ENCODE data around the gene B4GAT1.

Gene B4GAT1

GRCh38 chr11:66312549-66313320 is 34.7 kb downstream of the B4GAT1 start:
- Histone ChIP-seq H3K27ac (ENCODE audit: low read length, poor library complexity, severe bottlenecking) (peak overlapping the region; percentile 95), H3K4me1 (ENCODE audit: control insufficient read depth, insufficient read depth, low read depth, low read length) (peaks cover 43% of the 10 kb centered on the region), H3K36me3 (ENCODE audit: control insufficient read depth in 1 of 2, insufficient read depth in 2 of 2, low read depth in 1 of 2, low read length in 2 of 2) (peaks cover 8 to 17% of the 10 kb centered on the region in 2 experiments), H2BK12ac (ENCODE audit: low read length in 2 of 2) (peak overlapping the region; percentile 87 to 96), H3K14ac (ENCODE audit: low read length in 2 of 2) (peak overlapping the region in 1 of 2 experiments; percentile 14), H3K23ac (ENCODE audit: low read length in 2 of 2) (no peak overlapping the region), H3K4me3 (ENCODE audit: insufficient read depth in 1 of 2, low read depth in 1 of 2, low read length in 2 of 2) (peak overlapping the region; percentile 54 to 99), H2BK120ac (ENCODE audit: low read depth, low read length) (peak overlapping the region; percentile 94), H2AFZ (ENCODE audit: low read depth, low read length) (peak overlapping the region; percentile 29), H3K9ac (ENCODE audit: low read length) (peak overlapping the region; percentile 94), H3K27me3 (ENCODE audit: control insufficient read depth in 1 of 2, insufficient read depth in 1 of 2, low read length in 2 of 2) (peaks cover 0 to under 1% of the 10 kb centered on the region in 2 experiments), H2BK5ac (ENCODE audit: low read depth, low read length, poor library complexity, severe bottlenecking) (peak overlapping the region; percentile 48), H3K18ac (ENCODE audit: low read depth in 1 of 2, low read length in 2 of 2) (peak overlapping the region; percentile 98 to 99), H3K9me3 (ENCODE audit: control insufficient read depth, low read length) (no peaks in the 10 kb centered on the region), H3K4ac (ENCODE audit: low read depth in 1 of 2, low read length in 2 of 2) (peak overlapping the region; percentile 79 to 90), H3K4me2 (ENCODE audit: low read length, poor library complexity, severe bottlenecking) (peak overlapping the region; percentile 88), H3K79me1 (replicated peaks; ENCODE audit: low read length, poor library complexity, severe bottlenecking) (peaks cover 5% of the 10 kb centered on the region), H4K91ac (ENCODE audit: low read length) (peak overlapping the region; percentile 96), H4K8ac (ENCODE audit: low read length) (peak overlapping the region; percentile 98), H2AK5ac (ENCODE audit: low read length, severe bottlenecking) (peak overlapping the region; percentile 33), H2BK15ac (ENCODE audit: low read depth, poor library complexity, severe bottlenecking) (no peak overlapping the region)
- WGBS: under 1% methylated on average over 47 of the region's 52 CpGs
- peak; percentile 99 for DNase-seq

- H2BK120ac ChIP-seq (ENCODE audit: low read depth, low read length): peak overlapping the region; percentile 91
- peak; percentile 94 for DNase-seq
- H3K9ac ChIP-seq (ENCODE audit: low read length): peak overlapping the region; percentile 77
- H3K23ac ChIP-seq (ENCODE audit: low read length in 2 of 2): no peak overlapping the region
- peak overlapping the region; percentile 92 for H3K27ac ChIP-seq (ENCODE audit: low read length, poor library complexity, severe bottlenecking)
- H2BK15ac ChIP-seq (ENCODE audit: low read depth, poor library complexity, severe bottlenecking): peak overlapping the region; percentile 87
- H3K79me1 ChIP-seq (replicated peaks; ENCODE audit: low read length, poor library complexity, severe bottlenecking): peaks cover 5% of the 10 kb centered on the region
- H4K91ac ChIP-seq (ENCODE audit: low read length): peak overlapping the region; percentile 89
- peak overlapping the region; percentile 86 to 95 for H3K18ac ChIP-seq (ENCODE audit: low read depth in 1 of 2, low read length in 2 of 2)
- peak overlapping the region; percentile 22 to 78 for H3K4ac ChIP-seq (ENCODE audit: low read depth in 1 of 2, low read length in 2 of 2)
- peak overlapping the region; percentile 29 for H2AFZ ChIP-seq (ENCODE audit: low read depth, low read length)
- peak overlapping the region; percentile 49 to 87 for H2BK12ac ChIP-seq (ENCODE audit: low read length in 2 of 2)
- H3K4me3 ChIP-seq (ENCODE audit: insufficient read depth in 1 of 2, low read depth in 1 of 2, low read length in 2 of 2): peak overlapping the region; percentile 54 to 73
- H3K14ac ChIP-seq (ENCODE audit: low read length in 2 of 2): no peak overlapping the region
- H2BK5ac ChIP-seq (ENCODE audit: low read depth, low read length, poor library complexity, severe bottlenecking): peak overlapping the region; percentile 5
- peaks cover 8 to 17% of the 10 kb centered on the region in 2 experiments for H3K36me3 ChIP-seq (ENCODE audit: control insufficient read depth in 1 of 2, insufficient read depth in 2 of 2, low read depth in 1 of 2, low read length in 2 of 2)
- no peak overlapping the region for H2AK5ac ChIP-seq (ENCODE audit: low read length, severe bottlenecking)
- no peaks in the 10 kb centered on the region for H3K9me3 ChIP-seq (ENCODE audit: control insufficient read depth, low read length)
- H3K4me2 ChIP-seq (ENCODE audit: low read length, poor library complexity, severe bottlenecking): peak overlapping the region; percentile 88
- peak overlapping the region; percentile 80 for H4K8ac ChIP-seq (ENCODE audit: low read length)
- under 1% methylated on average over 42 of the region's 44 CpGs for WGBS
- H3K4me1 ChIP-seq (ENCODE audit: control insufficient read depth, insufficient read depth, low read depth, low read length): peaks cover 37% of the 10 kb centered on the region
- H3K27me3 ChIP-seq (ENCODE audit: control insufficient read depth in 1 of 2, insufficient read depth in 1 of 2, low read length in 2 of 2): peaks cover 0 to 5% of the 10 kb centered on the region in 2 experiments
These were observed 35.4 kb downstream of the B4GAT1 start for GRCh38 chr11:66311965-66312548.

GRCh38 chr11:66311470-66311964 is 35.9 kb downstream of the B4GAT1 start:
- H2BK5ac ChIP-seq (ENCODE audit: low read depth, low read length, poor library complexity, severe bottlenecking): no peak overlapping the region
- no peak overlapping the region for H3K23ac ChIP-seq (ENCODE audit: low read length in 2 of 2)
- H3K4me3 ChIP-seq (ENCODE audit: insufficient read depth in 1 of 2, low read depth in 1 of 2, low read length in 2 of 2): peak overlapping the region in 1 of 2 experiments; percentile 73
- peaks cover 3% of the 10 kb centered on the region for H3K79me1 ChIP-seq (replicated peaks; ENCODE audit: low read length, poor library complexity, severe bottlenecking)
- no peak overlapping the region for H2BK12ac ChIP-seq (ENCODE audit: low read length in 2 of 2)
- H4K91ac ChIP-seq (ENCODE audit: low read length): no peak overlapping the region
- H3K9ac ChIP-seq (ENCODE audit: low read length): peak overlapping the region; percentile 77
- no peak overlapping the region for H2AFZ ChIP-seq (ENCODE audit: low read depth, low read length)
- H3K4ac ChIP-seq (ENCODE audit: low read depth in 1 of 2, low read length in 2 of 2): no peak overlapping the region
- H2AK5ac ChIP-seq (ENCODE audit: low read length, severe bottlenecking): no peak overlapping the region
- H3K27ac ChIP-seq (ENCODE audit: low read length, poor library complexity, severe bottlenecking): peak overlapping the region; percentile 92
- no peak overlapping the region for H3K14ac ChIP-seq (ENCODE audit: low read length in 2 of 2)
- WGBS: 34% methylated on average over 19 of the region's 26 CpGs
- peak overlapping the region; percentile 92 for H2BK15ac ChIP-seq (ENCODE audit: low read depth, poor library complexity, severe bottlenecking)
- H3K27me3 ChIP-seq (ENCODE audit: control insufficient read depth in 1 of 2, insufficient read depth in 1 of 2, low read length in 2 of 2): peaks cover 0 to 5% of the 10 kb centered on the region in 2 experiments
- no peak for DNase-seq
- peak overlapping the region in 1 of 2 experiments; percentile 28 for H3K18ac ChIP-seq (ENCODE audit: low read depth in 1 of 2, low read length in 2 of 2)
- no peak overlapping the region for H2BK120ac ChIP-seq (ENCODE audit: low read depth, low read length)
- peaks cover 8 to 17% of the 10 kb centered on the region in 2 experiments for H3K36me3 ChIP-seq (ENCODE audit: control insufficient read depth in 1 of 2, insufficient read depth in 2 of 2, low read depth in 1 of 2, low read length in 2 of 2)
- H3K9me3 ChIP-seq (ENCODE audit: control insufficient read depth, low read length): no peaks in the 10 kb centered on the region
- H4K8ac ChIP-seq (ENCODE audit: low read length): no peak overlapping the region
- no peak overlapping the region for H3K4me2 ChIP-seq (ENCODE audit: low read length, poor library complexity, severe bottlenecking)
- H3K4me1 ChIP-seq (ENCODE audit: control insufficient read depth, insufficient read depth, low read depth, low read length): peaks cover 31% of the 10 kb centered on the region

All from mesenchymal stem cell (in vitro differentiated cells and primary cell).